Peyer's patch (tissue), 4 donors: ENCODE data around the gene CELF2. TPM values are rescaled to one million over a fixed set of nuclear protein-coding genes. Genes with fewer than 3 reads are reported as not detected.

Experiments
- DNase-seq, 3 donors: peaks; one replicate each; pipeline ENCODE4 v3.0.0-alpha.2; 2017 to 2019
- H3K27ac ChIP-seq, 4 donors: fragments of 200-600 bp; sonication (generic); one replicate each; pipeline ENCODE4 v1.5.1; 2016 to 2019
- H3K27me3 ChIP-seq, 2 donors: fragments of 200-600 bp; sonication (generic); one replicate each; pipeline ENCODE4 v1.5.1; 2019
- H3K36me3 ChIP-seq, 3 donors: fragments of 200-600 bp; sonication (generic); one replicate each; pipeline ENCODE4 v1.5.1; 2016 to 2019
- H3K4me1 ChIP-seq, 4 donors: fragments of 200-600 bp; sonication (generic); one replicate each; pipeline ENCODE4 v1.5.1; 2016 to 2019
- H3K4me3 ChIP-seq, 4 donors: fragments of 200-600 bp; sonication (generic); 1 replicate in 3 of 4; 2 replicates in 1 of 4; pipeline ENCODE4 v1.5.1; 2016 to 2019; ENCODE audit warnings: mild to moderate bottlenecking in 1 of 4
- H3K9me3 ChIP-seq, 4 donors: fragments of 200-600 bp; sonication (generic); one replicate each; pipeline ENCODE4 v1.5.1; 2016 to 2019; ENCODE audit warnings: mild to moderate bottlenecking in 1 of 4
- POLR2A ChIP-seq, 2 donors: fragments of 450-650 bp; IDR thresholded peaks; one replicate each; pipeline ENCODE4 v1.5.1; 2017; ENCODE audit warnings: antibody characterized with exemption in 2 of 2, mild to moderate bottlenecking in 2 of 2, moderate library complexity in 2 of 2
- total RNA-seq, 4 donors: library from RNA; depleted of rRNA; stranded (reverse); fragments of >200 nt; gene quantifications; one replicate each; pipeline ENCODE4 v1.1.0, GENCODE V29; 2016
- TF ChIP-seq, protein P1 (sequence below), 6 experiments: fragments of 450-650 bp in 4 of 6; fragments of 200-600 bp in 2 of 6; sonication (generic) in 1 of 6; IDR thresholded peaks; one replicate each; pipeline ENCODE4 v1.5.1; 2017 to 2019; ENCODE audit warnings: antibody characterized with exemption in 6 of 6, mild to moderate bottlenecking in 3 of 6, moderate library complexity in 1 of 6

The CELF2 gene
- total RNA-seq, 4 donors from 2014 or later, result 20.5 to 110 (median 40.7) TPM

DNA sequence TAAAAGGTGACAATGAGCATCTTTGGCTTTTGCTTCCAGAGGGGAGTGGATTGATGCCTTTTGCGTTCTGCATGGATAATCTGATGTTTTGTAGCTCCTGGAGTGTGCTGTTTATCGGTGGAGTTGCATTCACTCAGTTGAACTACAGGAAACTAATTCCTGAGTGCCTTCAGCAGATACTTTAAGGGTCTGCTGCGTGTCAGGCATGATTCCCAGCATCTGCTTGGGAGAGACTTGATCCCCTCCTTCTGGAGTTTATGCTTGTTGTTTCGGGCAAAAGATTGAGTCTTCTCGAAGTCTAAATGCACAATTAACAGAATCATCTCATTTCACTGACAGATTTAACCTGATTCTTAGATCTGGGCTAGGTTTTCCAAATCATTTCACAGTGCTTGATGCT, 46.2 kb downstream of the CELF2 start:
- no peak overlapping the region for H3K4me3 ChIP-seq
- H3K4me1 ChIP-seq, result no peaks in the 10 kb centered on the region
- no peak for TF ChIP-seq POLR2A (IDR thresholded peaks at IDR 0.05)
- TF ChIP-seq, protein P1, sequence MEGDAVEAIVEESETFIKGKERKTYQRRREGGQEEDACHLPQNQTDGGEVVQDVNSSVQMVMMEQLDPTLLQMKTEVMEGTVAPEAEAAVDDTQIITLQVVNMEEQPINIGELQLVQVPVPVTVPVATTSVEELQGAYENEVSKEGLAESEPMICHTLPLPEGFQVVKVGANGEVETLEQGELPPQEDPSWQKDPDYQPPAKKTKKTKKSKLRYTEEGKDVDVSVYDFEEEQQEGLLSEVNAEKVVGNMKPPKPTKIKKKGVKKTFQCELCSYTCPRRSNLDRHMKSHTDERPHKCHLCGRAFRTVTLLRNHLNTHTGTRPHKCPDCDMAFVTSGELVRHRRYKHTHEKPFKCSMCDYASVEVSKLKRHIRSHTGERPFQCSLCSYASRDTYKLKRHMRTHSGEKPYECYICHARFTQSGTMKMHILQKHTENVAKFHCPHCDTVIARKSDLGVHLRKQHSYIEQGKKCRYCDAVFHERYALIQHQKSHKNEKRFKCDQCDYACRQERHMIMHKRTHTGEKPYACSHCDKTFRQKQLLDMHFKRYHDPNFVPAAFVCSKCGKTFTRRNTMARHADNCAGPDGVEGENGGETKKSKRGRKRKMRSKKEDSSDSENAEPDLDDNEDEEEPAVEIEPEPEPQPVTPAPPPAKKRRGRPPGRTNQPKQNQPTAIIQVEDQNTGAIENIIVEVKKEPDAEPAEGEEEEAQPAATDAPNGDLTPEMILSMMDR (IDR thresholded peaks at IDR 0.05), result no peak
- H3K27ac ChIP-seq, result no peak overlapping the region
- no peak for DNase-seq
- H3K27me3 ChIP-seq, result no peaks in the 10 kb centered on the region
- H3K36me3 ChIP-seq, result no peaks in the 10 kb centered on the region
- no peaks in the 10 kb centered on the region for H3K9me3 ChIP-seq

DNA sequence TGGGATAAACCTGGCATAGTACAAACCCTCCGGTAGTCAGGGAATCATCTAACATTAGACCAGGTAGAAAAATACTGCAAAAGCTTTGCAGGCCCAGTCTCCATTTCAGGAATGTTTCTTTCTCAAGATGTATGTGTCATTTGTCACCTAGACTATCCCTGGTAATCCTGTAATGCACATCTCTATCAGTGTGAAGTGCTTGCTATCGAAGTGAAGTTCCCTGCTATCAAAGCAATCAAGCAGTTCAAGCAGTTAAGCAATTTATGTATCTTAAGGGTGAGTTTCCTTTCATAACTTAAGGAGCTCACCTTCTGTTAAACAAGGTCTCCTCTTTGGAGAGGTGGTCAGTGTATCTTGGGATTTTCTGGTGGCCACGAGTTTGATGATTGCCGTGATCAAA, 47.2 kb downstream of the CELF2 start:
- H3K9me3 ChIP-seq, result no peaks in the 10 kb centered on the region
- TF ChIP-seq POLR2A (IDR thresholded peaks at IDR 0.05), result no peak
- TF ChIP-seq, protein P1 (IDR thresholded peaks at IDR 0.05), result no peak
- H3K36me3 ChIP-seq, result no peaks in the 10 kb centered on the region
- no peak overlapping the region for H3K4me3 ChIP-seq
- H3K27ac ChIP-seq, result no peak overlapping the region
- H3K27me3 ChIP-seq, result no peaks in the 10 kb centered on the region
- no peaks in the 10 kb centered on the region for H3K4me1 ChIP-seq
- no peak for DNase-seq

DNA sequence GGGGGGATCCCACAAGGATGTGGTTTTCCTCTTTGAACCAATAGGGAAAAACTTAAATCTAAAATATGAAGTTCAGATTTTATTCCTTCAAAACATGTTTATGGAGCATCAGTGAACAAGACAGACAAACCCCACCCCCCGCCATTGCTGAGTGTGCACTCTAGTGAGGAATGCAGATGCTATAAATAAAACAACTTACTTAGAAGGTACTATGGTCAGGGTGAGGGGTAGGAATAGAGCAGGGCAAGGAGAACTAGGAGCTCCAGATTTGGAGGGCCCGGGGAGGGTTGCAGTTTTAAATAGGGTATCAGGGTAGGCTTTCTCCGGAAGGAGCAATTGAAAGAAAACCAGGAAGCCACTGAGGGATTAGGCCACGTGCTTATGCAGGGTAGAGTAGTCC, 47.9 kb downstream of the CELF2 start:
- no peaks in the 10 kb centered on the region for H3K36me3 ChIP-seq
- no peaks in the 10 kb centered on the region for H3K4me1 ChIP-seq
- H3K9me3 ChIP-seq, result no peaks in the 10 kb centered on the region
- no peak overlapping the region for H3K4me3 ChIP-seq
- TF ChIP-seq, protein P1 (IDR thresholded peaks at IDR 0.05), result no peak
- TF ChIP-seq POLR2A (IDR thresholded peaks at IDR 0.05), result no peak
- no peaks in the 10 kb centered on the region for H3K27me3 ChIP-seq
- DNase-seq, result no peak
- H3K27ac ChIP-seq, result no peak overlapping the region

DNA sequence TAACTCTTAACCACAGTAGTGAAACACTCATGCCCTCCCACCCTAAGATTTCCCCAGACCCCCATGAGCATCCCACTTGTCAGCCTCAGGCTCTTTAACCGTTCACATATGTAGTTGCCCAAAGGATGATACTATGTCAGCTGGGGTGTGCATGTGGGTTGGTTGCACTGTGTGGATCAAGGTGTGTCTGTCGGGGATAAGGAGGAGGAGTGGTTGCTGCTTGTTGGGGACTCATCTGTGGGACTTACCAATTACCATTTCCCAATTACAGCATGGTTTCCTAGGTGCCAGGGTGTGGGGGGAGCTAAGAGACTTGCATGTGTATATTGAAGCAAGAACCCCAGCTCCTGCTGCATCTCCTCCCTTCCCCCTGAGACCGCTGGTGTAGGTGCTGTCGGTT, 48.8 kb downstream of the CELF2 start:
- DNase-seq, result no peak
- no peak overlapping the region for H3K4me3 ChIP-seq
- H3K36me3 ChIP-seq, result no peaks in the 10 kb centered on the region
- TF ChIP-seq, protein P1 (IDR thresholded peaks at IDR 0.05), result no peak
- TF ChIP-seq POLR2A (IDR thresholded peaks at IDR 0.05), result no peak
- H3K4me1 ChIP-seq, result no peaks in the 10 kb centered on the region
- H3K9me3 ChIP-seq, result no peaks in the 10 kb centered on the region
- H3K27me3 ChIP-seq, result no peaks in the 10 kb centered on the region
- no peak overlapping the region for H3K27ac ChIP-seq

DNA sequence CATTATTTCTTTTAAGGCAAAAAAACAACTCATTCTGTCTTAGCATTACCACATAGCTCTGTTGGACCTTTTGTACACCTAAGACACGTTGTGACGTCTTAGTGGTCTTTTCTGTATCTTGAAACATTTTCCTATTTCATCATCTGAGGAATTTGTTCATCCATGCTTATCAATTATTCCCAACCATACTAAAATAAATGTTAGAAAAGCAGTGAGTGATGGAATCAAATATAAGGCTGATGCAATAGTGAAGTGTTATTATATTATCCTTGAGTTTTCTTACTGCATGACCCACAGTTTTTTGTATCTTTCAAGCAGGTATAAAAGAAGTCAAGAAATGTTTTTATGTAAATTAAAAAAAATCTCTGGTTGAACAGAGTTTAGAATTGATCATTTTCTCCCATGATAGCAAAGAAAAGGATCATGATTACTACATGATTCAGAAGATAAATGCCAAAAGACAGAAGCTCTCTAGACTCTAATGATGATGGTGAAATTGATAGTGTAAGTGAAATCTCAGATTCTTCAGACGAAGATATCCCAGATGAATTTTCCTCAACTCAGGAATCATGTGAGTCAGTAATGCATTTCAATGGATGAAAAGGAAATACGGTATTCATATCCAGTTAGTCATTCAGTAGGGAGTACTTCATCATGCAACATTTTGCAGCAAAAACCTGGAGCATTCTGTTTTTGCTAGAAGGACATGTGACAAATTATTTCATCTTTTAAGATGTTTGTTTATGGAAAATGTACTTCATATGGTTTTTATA, 51.4 kb downstream of the CELF2 start:
- Histone ChIP-seq H3K27me3 (no peaks in the 10 kb centered on the region), H3K4me1 (no peaks in the 10 kb centered on the region), H3K4me3 (no peak overlapping the region), H3K27ac (no peak overlapping the region), H3K9me3 (no peaks in the 10 kb centered on the region), H3K36me3 (no peaks in the 10 kb centered on the region)
- no peak for DNase-seq
- TF ChIP-seq POLR2A (IDR thresholded peaks at IDR 0.05), result no peak
- TF ChIP-seq, protein P1 (IDR thresholded peaks at IDR 0.05), result no peak
